Measurements from ENCODE around the gene RTN4R. TPM values are rescaled to one million over a fixed set of nuclear protein-coding genes. Genes with fewer than 3 reads are reported as not detected.

The RTN4R gene
- total and polyA plus RNA-seq, 9 of the 15 experiments (the other 6 are each of a cell fraction or from before 2014, with no cell fraction given), result 0.04 to 2.8 (median 1.4) TPM; not detected in 3

GRCh38 chr22:20246368-20247009 lies 21.6 kb downstream of the RTN4R start (continued):
- TF ChIP-seq ZBTB40 (IDR thresholded peaks at IDR 0.05) (no peak), ZBTB40 (CRISPR knock-in tag; IDR thresholded peaks at IDR 0.05) (peak; percentile 72), ZSCAN29 (IDR thresholded peaks at IDR 0.05) (no peak), HNRNPUL1 (IDR thresholded peaks at IDR 0.05; ENCODE audit: low read length) (no peak), PCBP1 (IDR thresholded peaks at IDR 0.05; ENCODE audit: low read depth, low read length, poor library complexity, severe bottlenecking) (peak; percentile 83), DLX4 (CRISPR knock-in tag; IDR thresholded peaks at IDR 0.05) (no peak), POLR2G (IDR thresholded peaks at IDR 0.05; ENCODE audit: low read depth, low read length) (0 out of 2 replicates have a peak, but pooled peaks have one; percentile 7)

All from K562 (cell line).